ENCODE measurements around the gene CELA2A. TPM values are rescaled to one million over a fixed set of nuclear protein-coding genes. Genes with fewer than 3 reads are reported as not detected.
"Not testable (repeated sequence)": the region's sequence is repeated elsewhere in the genome, so short reads cannot be mapped to it uniquely, and the experiment has no call there.

CELA2A gene
- total RNA-seq, 1 experiment from 2014 or later = not detected

DNA sequence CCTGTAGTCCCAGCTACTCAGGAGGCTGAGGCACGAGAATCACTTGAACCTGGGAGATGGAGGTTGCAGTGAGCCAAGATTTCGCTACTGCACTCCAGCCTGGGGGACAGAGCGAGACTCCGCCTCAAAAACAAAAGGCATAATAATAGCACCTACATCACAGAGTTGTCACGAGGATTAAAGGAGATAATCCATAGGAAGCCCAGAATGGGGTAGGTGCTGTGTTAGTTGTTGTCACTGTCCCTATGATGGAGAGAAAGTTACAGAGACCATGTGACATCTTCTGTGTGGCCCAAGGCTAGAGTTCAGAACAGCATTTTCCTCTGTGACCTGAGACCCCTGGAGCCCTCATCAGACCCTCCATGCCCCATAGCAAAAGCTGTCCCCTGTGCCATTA is 7.4 kb downstream of the CELA2A start:
- POLR2A ChIA-PET (ENCODE audit: low non-redundant PET); DNase-seq (ENCODE audit: low spot score); BruUV-seq (replicated peaks); H3K4me3 ChIP-seq (ENCODE audit: low read depth, low read length, poor library complexity, severe bottlenecking); H3K9me3 ChIP-seq (ENCODE audit: low read depth, low read length, poor library complexity, severe bottlenecking); H3K27me3 ChIP-seq (replicated peaks; ENCODE audit: insufficient read depth, low read depth, low read length, poor library complexity); H3K36me3 ChIP-seq (ENCODE audit: insufficient read depth, low read length, poor library complexity, severe bottlenecking); CTCF ChIA-PET; intact Hi-C loops (cut with micrococcal nuclease; ENCODE audit: unreplicated experiment); H3K27ac ChIP-seq (ENCODE audit: low read depth, low read length, poor library complexity, severe bottlenecking): not testable (repeated sequence)
- peaks cover 13% of the 10 kb centered on the region for H3K4me1 ChIP-seq (ENCODE audit: insufficient read depth, low read length, poor library complexity, severe bottlenecking)

DNA sequence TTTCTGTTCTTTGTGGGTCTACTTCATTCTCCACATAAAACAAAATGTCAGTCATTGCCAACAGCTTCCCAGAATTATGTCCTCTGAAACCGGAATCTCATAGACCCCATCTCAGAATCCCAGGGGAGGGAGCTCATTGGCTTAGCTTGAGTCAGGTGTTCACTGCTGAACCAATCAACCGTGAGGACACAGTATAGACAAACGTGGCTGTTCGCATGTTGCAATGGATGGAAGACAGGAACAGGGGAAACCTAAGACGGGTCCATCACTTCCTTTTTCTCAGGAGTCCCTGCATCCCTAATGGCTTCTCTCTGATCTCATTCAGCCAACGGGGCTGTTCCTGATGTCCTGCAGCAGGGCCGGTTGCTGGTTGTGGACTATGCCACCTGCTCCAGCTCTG is 9.1 kb downstream of the CELA2A start:
- no peak for DNase-seq (ENCODE audit: low spot score)
- CTCF ChIA-PET = no interaction called here
- BruUV-seq (replicated peaks) = no TSS peak
- intact Hi-C loops (cut with micrococcal nuclease; ENCODE audit: unreplicated experiment) = no loop called here
- no peaks in the 10 kb centered on the region for H3K9me3 ChIP-seq (ENCODE audit: low read depth, low read length, poor library complexity, severe bottlenecking)
- H3K4me3 ChIP-seq (ENCODE audit: low read depth, low read length, poor library complexity, severe bottlenecking) = no peak overlapping the region
- H3K36me3 ChIP-seq (ENCODE audit: insufficient read depth, low read length, poor library complexity, severe bottlenecking) = no peaks in the 10 kb centered on the region
- H3K27ac ChIP-seq (ENCODE audit: low read depth, low read length, poor library complexity, severe bottlenecking) = no peak overlapping the region
- no peaks in the 10 kb centered on the region for H3K27me3 ChIP-seq (replicated peaks; ENCODE audit: insufficient read depth, low read depth, low read length, poor library complexity)
- TF ChIP-seq EZH2 (IDR thresholded peaks at IDR 0.05; ENCODE audit: borderline replicate concordance, low read depth, low read length, poor library complexity, severe bottlenecking) = no peak
- TF ChIP-seq, protein P1, sequence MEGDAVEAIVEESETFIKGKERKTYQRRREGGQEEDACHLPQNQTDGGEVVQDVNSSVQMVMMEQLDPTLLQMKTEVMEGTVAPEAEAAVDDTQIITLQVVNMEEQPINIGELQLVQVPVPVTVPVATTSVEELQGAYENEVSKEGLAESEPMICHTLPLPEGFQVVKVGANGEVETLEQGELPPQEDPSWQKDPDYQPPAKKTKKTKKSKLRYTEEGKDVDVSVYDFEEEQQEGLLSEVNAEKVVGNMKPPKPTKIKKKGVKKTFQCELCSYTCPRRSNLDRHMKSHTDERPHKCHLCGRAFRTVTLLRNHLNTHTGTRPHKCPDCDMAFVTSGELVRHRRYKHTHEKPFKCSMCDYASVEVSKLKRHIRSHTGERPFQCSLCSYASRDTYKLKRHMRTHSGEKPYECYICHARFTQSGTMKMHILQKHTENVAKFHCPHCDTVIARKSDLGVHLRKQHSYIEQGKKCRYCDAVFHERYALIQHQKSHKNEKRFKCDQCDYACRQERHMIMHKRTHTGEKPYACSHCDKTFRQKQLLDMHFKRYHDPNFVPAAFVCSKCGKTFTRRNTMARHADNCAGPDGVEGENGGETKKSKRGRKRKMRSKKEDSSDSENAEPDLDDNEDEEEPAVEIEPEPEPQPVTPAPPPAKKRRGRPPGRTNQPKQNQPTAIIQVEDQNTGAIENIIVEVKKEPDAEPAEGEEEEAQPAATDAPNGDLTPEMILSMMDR (conservative IDR thresholded peaks at IDR 0.05; ENCODE audit: low read depth, low read length) = no peak
- H3K4me1 ChIP-seq (ENCODE audit: insufficient read depth, low read length, poor library complexity, severe bottlenecking) = peaks cover under 1% of the 10 kb centered on the region
- POLR2A ChIA-PET (ENCODE audit: low non-redundant PET) = no interaction called here

DNA sequence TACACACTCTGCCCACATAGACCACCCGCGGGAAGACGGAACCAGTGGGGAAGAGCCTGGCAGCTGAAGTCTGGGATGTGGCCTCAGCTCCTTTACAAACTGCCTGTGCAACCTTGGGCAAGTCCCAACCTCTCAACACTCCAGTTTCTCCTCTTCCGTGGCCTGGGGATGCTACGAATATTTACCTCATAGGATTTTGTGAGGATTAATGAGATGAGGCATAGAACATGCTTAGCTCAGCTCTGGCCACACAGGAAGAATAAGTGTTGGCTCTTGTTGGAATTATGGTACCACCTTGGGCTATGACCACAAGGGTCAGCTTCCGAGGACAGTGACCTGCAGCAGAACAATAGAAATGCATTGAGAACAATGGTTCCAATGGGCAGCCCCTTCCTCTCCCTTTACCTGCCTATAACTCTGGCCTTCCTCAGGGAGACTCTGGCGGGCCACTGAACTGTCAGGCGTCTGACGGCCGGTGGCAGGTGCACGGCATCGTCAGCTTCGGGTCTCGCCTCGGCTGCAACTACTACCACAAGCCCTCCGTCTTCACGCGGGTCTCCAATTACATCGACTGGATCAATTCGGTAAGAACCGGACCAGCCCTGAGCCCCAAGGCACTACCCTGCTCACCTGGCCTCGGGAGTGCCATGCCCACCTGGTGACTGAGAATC is 10.6 kb downstream of the CELA2A start:
- POLR2A ChIA-PET (ENCODE audit: low non-redundant PET); H3K4me3 ChIP-seq (ENCODE audit: low read depth, low read length, poor library complexity, severe bottlenecking); DNase-seq (ENCODE audit: low spot score); H3K27ac ChIP-seq (ENCODE audit: low read depth, low read length, poor library complexity, severe bottlenecking); H3K36me3 ChIP-seq (ENCODE audit: insufficient read depth, low read length, poor library complexity, severe bottlenecking); H3K4me1 ChIP-seq (ENCODE audit: insufficient read depth, low read length, poor library complexity, severe bottlenecking); intact Hi-C loops (cut with micrococcal nuclease; ENCODE audit: unreplicated experiment); H3K27me3 ChIP-seq (replicated peaks; ENCODE audit: insufficient read depth, low read depth, low read length, poor library complexity); CTCF ChIA-PET; H3K9me3 ChIP-seq (ENCODE audit: low read depth, low read length, poor library complexity, severe bottlenecking); BruUV-seq (replicated peaks): not testable (repeated sequence)

DNA sequence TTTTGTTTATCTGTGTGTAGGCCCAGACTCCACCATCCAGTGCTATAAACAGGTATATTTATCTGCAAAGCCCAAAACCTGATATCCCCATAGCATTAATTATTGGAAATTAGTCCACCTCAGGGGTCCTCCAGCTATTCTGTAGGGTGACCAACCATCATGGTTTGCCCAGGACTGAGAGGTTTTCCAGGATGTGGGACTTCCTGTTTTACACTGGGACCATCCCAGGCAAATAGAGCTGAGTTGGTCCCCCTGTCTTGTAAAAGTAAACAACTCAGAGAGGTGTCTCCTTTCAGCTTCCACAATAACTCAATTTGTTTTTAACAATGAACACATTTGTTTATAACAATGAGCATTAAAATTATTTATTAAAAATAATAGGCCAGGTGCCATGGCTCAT is 11.6 kb downstream of the CELA2A start:
- TF ChIP-seq, protein P1 (conservative IDR thresholded peaks at IDR 0.05; ENCODE audit: low read depth, low read length) = no peak
- no peak for TF ChIP-seq EZH2 (IDR thresholded peaks at IDR 0.05; ENCODE audit: borderline replicate concordance, low read depth, low read length, poor library complexity, severe bottlenecking)
- Histone ChIP-seq H3K9me3 (ENCODE audit: low read depth, low read length, poor library complexity, severe bottlenecking) (no peaks in the 10 kb centered on the region), H3K36me3 (ENCODE audit: insufficient read depth, low read length, poor library complexity, severe bottlenecking) (no peaks in the 10 kb centered on the region), H3K4me3 (ENCODE audit: low read depth, low read length, poor library complexity, severe bottlenecking) (no peak overlapping the region), H3K27ac (ENCODE audit: low read depth, low read length, poor library complexity, severe bottlenecking) (no peak overlapping the region), H3K27me3 (replicated peaks; ENCODE audit: insufficient read depth, low read depth, low read length, poor library complexity) (no peaks in the 10 kb centered on the region), H3K4me1 (ENCODE audit: insufficient read depth, low read length, poor library complexity, severe bottlenecking) (no peaks in the 10 kb centered on the region)
- ChIA-PET POLR2A (ENCODE audit: low non-redundant PET) (no interaction called here), CTCF (no interaction called here)
- intact Hi-C loops (cut with micrococcal nuclease; ENCODE audit: unreplicated experiment) = no loop called here
- BruUV-seq (replicated peaks) = no TSS peak
- DNase-seq (ENCODE audit: low spot score) = no peak

Measured in A673 (cell line).